ENCODE results near the gene FLNB. TPM values are rescaled to one million over a fixed set of nuclear protein-coding genes. Genes with fewer than 3 reads are reported as not detected.
A peak's percentile ranks its signal among the peaks of the same experiment; 100 is the strongest.

FLNB gene
- total RNA-seq, 1 experiment from 2014 or later, result 83.4 TPM

DNA sequence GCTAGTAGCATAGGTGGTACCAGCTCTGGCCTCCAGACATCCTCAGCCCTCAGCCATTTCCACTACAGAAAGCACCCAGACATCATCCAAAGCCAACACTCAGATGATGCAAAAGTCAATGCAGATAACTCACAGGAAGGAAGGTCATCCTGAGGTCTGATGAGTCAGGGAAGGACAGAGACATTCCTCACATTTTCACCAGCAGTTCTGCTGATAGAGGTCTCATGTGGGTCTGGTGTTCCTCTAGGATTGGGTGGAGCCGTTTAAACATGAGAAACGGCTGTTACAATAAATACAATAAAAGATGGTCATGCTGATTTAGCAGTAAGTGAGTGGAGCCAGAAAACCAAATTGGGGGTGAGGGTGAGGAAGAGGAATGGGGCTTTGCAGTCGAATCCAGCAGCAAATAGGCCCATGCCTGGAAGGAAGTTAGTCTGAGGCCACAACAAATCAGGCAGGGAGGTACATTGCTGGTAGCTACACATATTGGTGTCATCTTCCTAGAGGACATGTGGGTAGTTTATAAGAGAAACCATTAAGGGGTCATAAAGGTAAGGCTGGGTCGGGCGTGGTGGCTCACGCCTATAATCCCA is 33.3 kb upstream of the FLNB start:
- TF ChIP-seq, protein P1, sequence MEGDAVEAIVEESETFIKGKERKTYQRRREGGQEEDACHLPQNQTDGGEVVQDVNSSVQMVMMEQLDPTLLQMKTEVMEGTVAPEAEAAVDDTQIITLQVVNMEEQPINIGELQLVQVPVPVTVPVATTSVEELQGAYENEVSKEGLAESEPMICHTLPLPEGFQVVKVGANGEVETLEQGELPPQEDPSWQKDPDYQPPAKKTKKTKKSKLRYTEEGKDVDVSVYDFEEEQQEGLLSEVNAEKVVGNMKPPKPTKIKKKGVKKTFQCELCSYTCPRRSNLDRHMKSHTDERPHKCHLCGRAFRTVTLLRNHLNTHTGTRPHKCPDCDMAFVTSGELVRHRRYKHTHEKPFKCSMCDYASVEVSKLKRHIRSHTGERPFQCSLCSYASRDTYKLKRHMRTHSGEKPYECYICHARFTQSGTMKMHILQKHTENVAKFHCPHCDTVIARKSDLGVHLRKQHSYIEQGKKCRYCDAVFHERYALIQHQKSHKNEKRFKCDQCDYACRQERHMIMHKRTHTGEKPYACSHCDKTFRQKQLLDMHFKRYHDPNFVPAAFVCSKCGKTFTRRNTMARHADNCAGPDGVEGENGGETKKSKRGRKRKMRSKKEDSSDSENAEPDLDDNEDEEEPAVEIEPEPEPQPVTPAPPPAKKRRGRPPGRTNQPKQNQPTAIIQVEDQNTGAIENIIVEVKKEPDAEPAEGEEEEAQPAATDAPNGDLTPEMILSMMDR (conservative IDR thresholded peaks at IDR 0.05), result no peak
- H3K18ac ChIP-seq (ENCODE audit: insufficient read length, low read depth, low read length), result no peak overlapping the region
- H2BK120ac ChIP-seq (ENCODE audit: low read depth, low read length, poor library complexity, severe bottlenecking), result no peak overlapping the region
- no peaks in the 10 kb centered on the region; the same call in 1 of the 2 replicates for H3K4me1 ChIP-seq (ENCODE audit: insufficient read depth, low read length)
- no peak overlapping the region for H4K8ac ChIP-seq (replicated peaks; ENCODE audit: insufficient read length, low read depth, low read length)
- Mint-ChIP-seq H3K36me3 (ENCODE audit: insufficient read depth in 1 of 3, low read depth in 3 of 3) (no peaks in the 10 kb centered on the region; a peak in 1 of 7 replicates), H3K9me3 (no peaks in the 10 kb centered on the region), H3K27me3 (ENCODE audit: low read depth) (no peaks in the 10 kb centered on the region), H3K27ac (peak overlapping the region in 2 of 3 experiments; percentile 17 to 80; a peak in 3 of 7 replicates), H3K4me3 (no peak overlapping the region), H3K4me1 (peaks cover 19 to 21% of the 10 kb centered on the region in 2 experiments)
- H3K56ac ChIP-seq (ENCODE audit: insufficient read length, low read depth, low read length), result no peak overlapping the region
- H3K23me2 ChIP-seq (ENCODE audit: insufficient read length, low read depth, low read length, poor library complexity, severe bottlenecking), result no peaks in the 10 kb centered on the region
- no CpG with 5 or more reads among the region's 6 CpGs for WGBS (ENCODE audit: extremely low coverage, insufficient read length, low lambda C conversion rate)
- H3K27me3 ChIP-seq (ENCODE audit: insufficient read depth, low read length), result no peaks in the 10 kb centered on the region
- no peak overlapping the region for H2BK20ac ChIP-seq (ENCODE audit: low read depth, low read length, poor library complexity, severe bottlenecking)
- H3K14ac ChIP-seq (ENCODE audit: insufficient read depth, low read length), result no peak overlapping the region; the same call in 1 of the 2 replicates
- H2BK15ac ChIP-seq (ENCODE audit: low read depth, low read length), result no peak overlapping the region
- H2AK5ac ChIP-seq (ENCODE audit: insufficient read length, low read length), result no peak overlapping the region
- no peak overlapping the region for H2BK5ac ChIP-seq (ENCODE audit: insufficient read length, low read length)
- H3K79me1 ChIP-seq (ENCODE audit: insufficient read depth, low read depth, low read length, poor library complexity, severe bottlenecking), result no peaks in the 10 kb centered on the region
- no peak overlapping the region for H2BK12ac ChIP-seq (ENCODE audit: insufficient read length, low read depth, low read length)
- no peak overlapping the region for H3T11ph ChIP-seq (ENCODE audit: low read length)
- no peak overlapping the region for H3K23ac ChIP-seq (ENCODE audit: insufficient read length, low read depth, low read length)
- H4K91ac ChIP-seq (ENCODE audit: insufficient read length, low read depth, low read length), result no peak overlapping the region
- H3K9me3 ChIP-seq (ENCODE audit: control insufficient read depth, low read depth, low read length), result no peaks in the 10 kb centered on the region
- H3K79me2 ChIP-seq (ENCODE audit: insufficient read depth, low read length), result no peaks in the 10 kb centered on the region
- H3K9ac ChIP-seq (ENCODE audit: extremely low read depth, insufficient read length, low read length), result no peak overlapping the region
- no peak overlapping the region for H3K4me2 ChIP-seq (ENCODE audit: insufficient read depth, insufficient read length, low read length)
- H2AFZ ChIP-seq (ENCODE audit: low read length), result no peak overlapping the region
- H4K5ac ChIP-seq (ENCODE audit: insufficient read length, low read depth, low read length), result no peak overlapping the region
- DNase-seq, result no peak
- no peak overlapping the region for H3K4ac ChIP-seq (ENCODE audit: low read depth, low read length)
- H4K20me1 ChIP-seq (ENCODE audit: control insufficient read depth, insufficient read depth, insufficient read length), result no peaks in the 10 kb centered on the region
- no peak overlapping the region for H3K27ac ChIP-seq (ENCODE audit: insufficient read length, low read depth, low read length)

Measured in H9 (cell line).